HepG2 (cell line): ENCODE results near the gene CTXN1. TPM values are rescaled to one million over a fixed set of nuclear protein-coding genes. Genes with fewer than 3 reads are reported as not detected.

Experiments
- ATF6 ChIP-seq: sonication (generic); formaldehyde crosslinking; conservative IDR thresholded peaks from 2 replicates; pipeline ENCODE4 v1.4.0; 2020; ENCODE audit warnings: missing genetic modification reagents
- CBFB ChIP-seq: sonication (generic); formaldehyde crosslinking; IDR thresholded peaks from 2 replicates; pipeline ENCODE4 v1.4.0; 2020; ENCODE audit warnings: missing genetic modification reagents
- CEBPG ChIP-seq: IDR thresholded peaks from 2 replicates; pipeline ENCODE4 v1.6.1; 2016
- FIP1L1 ChIP-seq: fragments of 200-400 bp; formaldehyde crosslinking; IDR thresholded peaks from 2 replicates; pipeline ENCODE4 v1.6.1; 2018; ENCODE audit warnings: low read depth, mild to moderate bottlenecking, low read length, moderate library complexity, borderline replicate concordance; ENCODE audit not compliant: insufficient read depth
- FOXO1 ChIP-seq: sonication (generic); formaldehyde crosslinking; IDR thresholded peaks from 2 replicates; pipeline ENCODE4 v1.4.0; 2020; ENCODE audit warnings: missing genetic modification reagents
- GMEB1 ChIP-seq: sonication (generic); formaldehyde crosslinking; IDR thresholded peaks from 2 replicates; pipeline ENCODE4 v1.5.1; 2020; ENCODE audit warnings: missing genetic modification reagents, mild to moderate bottlenecking, borderline replicate concordance
- IKZF1 ChIP-seq: fragments of 450-650 bp; IDR thresholded peaks from 2 replicates; pipeline ENCODE4 v1.7.1; 2016
- ISX ChIP-seq: sonication (generic); formaldehyde crosslinking; conservative IDR thresholded peaks from 2 replicates; pipeline ENCODE4 v1.5.0; 2020; ENCODE audit warnings: missing genetic modification reagents
- MEIS2 ChIP-seq: sonication (generic); formaldehyde crosslinking; IDR thresholded peaks from 2 replicates; pipeline ENCODE4 v1.9.0; 2021; ENCODE audit warnings: mild to moderate bottlenecking, missing genetic modification reagents
- RBFOX2 ChIP-seq: fragments of 200-400 bp; formaldehyde crosslinking; IDR thresholded peaks from 2 replicates; pipeline ENCODE4 v1.6.1; 2017; ENCODE audit warnings: low read depth, mild to moderate bottlenecking, low read length
- SIX4 ChIP-seq: sonication (generic); formaldehyde crosslinking; IDR thresholded peaks from 2 replicates; pipeline ENCODE4 v1.4.0; 2020; ENCODE audit warnings: missing genetic modification reagents
- SPEN ChIP-seq: sonication (generic); formaldehyde crosslinking; IDR thresholded peaks from 2 replicates; pipeline ENCODE4 v1.5.1; 2020; ENCODE audit warnings: low read depth, mild to moderate bottlenecking, missing genetic modification reagents
- TARDBP ChIP-seq: sonication (generic); formaldehyde crosslinking; IDR thresholded peaks from 2 replicates; pipeline ENCODE4 v1.8.0; 2022; ENCODE audit warnings: mild to moderate bottlenecking, missing genetic modification reagents
- TOE1 ChIP-seq: sonication (generic); formaldehyde crosslinking; IDR thresholded peaks from 2 replicates; pipeline ENCODE4 v1.4.0; 2020; ENCODE audit warnings: mild to moderate bottlenecking, missing genetic modification reagents
- ZBTB44 ChIP-seq: sonication (generic); formaldehyde crosslinking; IDR thresholded peaks from 2 replicates; pipeline ENCODE4 v1.4.0; 2020; ENCODE audit warnings: missing genetic modification reagents
- ZGPAT ChIP-seq: IDR thresholded peaks from 2 replicates; pipeline ENCODE4 v1.6.1; 2016; ENCODE audit warnings: mild to moderate bottlenecking
- ZNF18 ChIP-seq: sonication (generic); formaldehyde crosslinking; IDR thresholded peaks from 2 replicates; pipeline ENCODE4 v1.8.0; 2022; ENCODE audit warnings: mild to moderate bottlenecking, missing genetic modification reagents; ENCODE audit not compliant: insufficient replicate concordance
- ZNF34 ChIP-seq: sonication (generic); formaldehyde crosslinking; IDR thresholded peaks from 2 replicates; pipeline ENCODE4 v1.4.0; 2020; ENCODE audit warnings: mild to moderate bottlenecking, missing genetic modification reagents, borderline replicate concordance
- ZNF441 ChIP-seq: sonication (generic); formaldehyde crosslinking; IDR thresholded peaks from 2 replicates; pipeline ENCODE4 v1.7.0; 2021; ENCODE audit warnings: missing genetic modification reagents, borderline replicate concordance
- ZNF556 ChIP-seq: sonication (generic); formaldehyde crosslinking; IDR thresholded peaks from 2 replicates; pipeline ENCODE4 v1.4.0; 2020; ENCODE audit warnings: mild to moderate bottlenecking, missing genetic modification reagents, borderline replicate concordance
- ZNF749 ChIP-seq: sonication (generic); formaldehyde crosslinking; IDR thresholded peaks from 2 replicates; pipeline ENCODE4 v1.8.0; 2022; ENCODE audit warnings: mild to moderate bottlenecking, missing genetic modification reagents, moderate library complexity, borderline replicate concordance
- polyA plus RNA-seq, 8 experiments: library from polyadenylated mRNA; depleted of rRNA in 3 of 8; stranded (reverse) in 7 of 8; unstranded in 1 of 8; fragments of >200 nt; fragmentation: Illumina TruSeq in 4 of 8; extraction: Trizol in 4 of 8; gene quantifications; 2 replicates each; pipeline versions ENCODE4 v1.2.1 to v1.2.3, GENCODE V29; 2011 to 2016; ENCODE audit warnings: low read depth in 4 of 8, missing spikeins in 1 of 8, mixed read lengths in 1 of 8; ENCODE audit not compliant: insufficient read depth in 1 of 8
- total RNA-seq, 5 experiments: library from RNA; depleted of rRNA; stranded (reverse); fragments of >200 nt; fragmentation: Illumina TruSeq; extraction: Trizol; gene quantifications; 2 replicates each; pipeline ENCODE4 v1.2.3, GENCODE V29; 2016; ENCODE audit warnings: low read depth in 1 of 5

The CTXN1 gene
- total and polyA plus RNA-seq, 2 of the 13 experiments (the other 11 are each of a cell fraction or from before 2014, with no cell fraction given), result 0.11 TPM; not detected in 1

- TF ChIP-seq ZNF749 (CRISPR knock-in tag) (peak; percentile 82), TARDBP (CRISPR knock-in tag) (no peak), RBFOX2 (peak; percentile 94), TOE1 (0 out of 2 replicates have a peak, but pooled peaks have one; percentile 31), FIP1L1 (no peak), FOXO1 (CRISPR knock-in tag) (peak; percentile 63; the same call in 1 of the 2 replicates), ZNF34 (CRISPR knock-in tag) (0 out of 2 replicates have a peak, but pooled peaks have one; percentile 52), GMEB1 (CRISPR knock-in tag) (peak; percentile 72), ZNF441 (CRISPR knock-in tag) (peak; percentile 43), ZNF18 (CRISPR knock-in tag) (peak; percentile 61), ISX (no peak), SPEN (peak; percentile 91), ZGPAT (CRISPR knock-in tag) (peak; percentile 90; the same call in 1 of the 2 replicates), ZBTB44 (CRISPR knock-in tag) (no peak), CEBPG (peak; percentile 78), SIX4 (CRISPR knock-in tag) (0 out of 2 replicates have a peak, but pooled peaks have one; percentile 8), MEIS2 (CRISPR knock-in tag) (peak; percentile 6; the same call in 1 of the 2 replicates), IKZF1 (no peak), ATF6 (CRISPR knock-in tag) (no peak), ZNF556 (no peak; the same call in 1 of the 2 replicates), CBFB (CRISPR knock-in tag) (peak; percentile 59; the same call in 1 of the 2 replicates)
These were observed 22.5 kb downstream of the CTXN1 start, which contains the start of gene MAP2K7 (continued) for GRCh38 chr19:7903244-7904073.
